OCI-LY3 (cell line): ENCODE results near the gene SCARB1.

Experiments used
- EZH2phosphoT487 ChIP-seq: fragments of 200-600 bp; shearing (Covaris generic); IDR thresholded peaks from 2 replicates; pipeline ENCODE4 v1.6.1; 2018; ENCODE audit warnings: antibody characterized with exemption, mixed run types, low read depth
- TF ChIP-seq, protein P1 (sequence below): fragments of 200-600, 300-600 bp; sonication (generic); IDR thresholded peaks from 2 replicates; pipeline ENCODE4 v1.5.1; 2014; ENCODE audit warnings: antibody characterized with exemption, low read length, low read depth

DNA sequence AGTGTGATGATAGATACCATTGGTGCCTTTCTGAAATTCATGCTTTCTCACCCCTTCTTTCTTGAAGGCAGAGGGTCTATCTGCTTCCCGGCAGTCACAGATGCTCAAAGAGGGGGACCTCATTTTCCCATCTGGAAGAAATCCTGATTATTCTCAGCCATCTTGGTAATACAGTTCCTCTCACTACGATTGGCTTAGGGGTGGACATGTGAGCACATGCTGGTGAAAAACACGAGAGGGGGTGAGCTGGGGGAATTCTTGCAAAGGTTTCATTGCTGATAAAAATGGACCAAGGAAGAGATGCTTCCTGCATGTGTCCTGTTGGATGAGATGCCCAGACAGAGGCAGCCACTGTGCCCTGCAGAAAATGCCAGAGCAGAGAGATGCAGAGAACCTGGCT lies 13.8 kb upstream of the SCARB1 start:
- TF ChIP-seq, protein P1, sequence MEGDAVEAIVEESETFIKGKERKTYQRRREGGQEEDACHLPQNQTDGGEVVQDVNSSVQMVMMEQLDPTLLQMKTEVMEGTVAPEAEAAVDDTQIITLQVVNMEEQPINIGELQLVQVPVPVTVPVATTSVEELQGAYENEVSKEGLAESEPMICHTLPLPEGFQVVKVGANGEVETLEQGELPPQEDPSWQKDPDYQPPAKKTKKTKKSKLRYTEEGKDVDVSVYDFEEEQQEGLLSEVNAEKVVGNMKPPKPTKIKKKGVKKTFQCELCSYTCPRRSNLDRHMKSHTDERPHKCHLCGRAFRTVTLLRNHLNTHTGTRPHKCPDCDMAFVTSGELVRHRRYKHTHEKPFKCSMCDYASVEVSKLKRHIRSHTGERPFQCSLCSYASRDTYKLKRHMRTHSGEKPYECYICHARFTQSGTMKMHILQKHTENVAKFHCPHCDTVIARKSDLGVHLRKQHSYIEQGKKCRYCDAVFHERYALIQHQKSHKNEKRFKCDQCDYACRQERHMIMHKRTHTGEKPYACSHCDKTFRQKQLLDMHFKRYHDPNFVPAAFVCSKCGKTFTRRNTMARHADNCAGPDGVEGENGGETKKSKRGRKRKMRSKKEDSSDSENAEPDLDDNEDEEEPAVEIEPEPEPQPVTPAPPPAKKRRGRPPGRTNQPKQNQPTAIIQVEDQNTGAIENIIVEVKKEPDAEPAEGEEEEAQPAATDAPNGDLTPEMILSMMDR = no peak
- no peak for TF ChIP-seq EZH2phosphoT487
